HG02759 (cell line): ENCODE results near the gene MORN1.

Experiments
- ATAC-seq: cut with Tn5 transposase; IDR thresholded peaks from one replicate; pipeline ENCODE4 v1.9.1; 2021; ENCODE audit warnings: mild to moderate bottlenecking, moderate library complexity; ENCODE audit not compliant: unreplicated experiment

Gene MORN1

DNA sequence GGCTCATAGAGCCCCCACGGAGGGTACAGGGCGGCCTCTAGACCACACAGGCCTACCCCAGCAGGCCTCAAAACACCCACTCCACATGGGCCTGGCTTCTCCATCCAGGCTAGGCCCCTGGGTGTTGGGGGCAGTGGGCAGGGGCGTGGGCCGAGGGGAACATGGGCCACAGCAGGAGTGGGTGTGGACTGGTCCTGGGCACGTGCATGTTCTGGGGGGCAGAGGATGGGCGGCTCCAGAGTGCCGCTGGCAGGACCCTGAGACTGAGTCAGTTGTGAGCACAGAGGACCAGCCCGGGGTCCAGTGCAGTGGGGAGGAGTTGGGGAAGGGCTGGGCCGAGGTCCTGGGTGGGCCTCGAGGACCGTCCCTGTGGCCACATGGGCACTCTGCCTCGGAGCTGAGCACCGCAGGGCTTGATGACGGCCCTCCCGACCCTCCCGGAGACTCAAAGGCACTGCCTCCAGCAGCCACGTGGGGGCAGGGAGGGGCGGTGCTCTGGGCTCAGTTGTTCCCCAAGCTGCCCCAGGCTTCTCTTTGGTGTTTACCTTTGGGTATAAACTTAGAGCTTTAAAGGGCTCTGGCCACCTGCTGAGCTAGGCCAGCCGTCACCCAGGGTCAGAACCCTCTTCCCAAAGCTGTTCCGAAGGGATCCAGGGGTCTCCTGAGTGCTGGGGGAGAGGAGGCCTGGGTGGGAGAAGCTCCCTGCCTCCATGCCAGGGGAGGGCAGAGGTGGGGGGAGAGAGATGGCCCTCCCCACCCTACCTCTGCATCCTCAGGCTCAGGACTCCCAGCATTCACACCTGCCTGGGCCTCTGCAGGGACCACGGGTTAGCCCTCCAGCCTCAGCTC lies 79.9 kb downstream of the MORN1 start:
- no peak for ATAC-seq

GRCh38 chr1:2310332-2311183 lies 80.8 kb downstream of the MORN1 start:
- ATAC-seq, result no peak

- ATAC-seq, result no peak
Observed at GRCh38 chr1:2308844-2309243, 82.5 kb downstream of the MORN1 start.

GRCh38 chr1:2307972-2308371 lies 83.4 kb downstream of the MORN1 start:
- no peak for ATAC-seq

DNA sequence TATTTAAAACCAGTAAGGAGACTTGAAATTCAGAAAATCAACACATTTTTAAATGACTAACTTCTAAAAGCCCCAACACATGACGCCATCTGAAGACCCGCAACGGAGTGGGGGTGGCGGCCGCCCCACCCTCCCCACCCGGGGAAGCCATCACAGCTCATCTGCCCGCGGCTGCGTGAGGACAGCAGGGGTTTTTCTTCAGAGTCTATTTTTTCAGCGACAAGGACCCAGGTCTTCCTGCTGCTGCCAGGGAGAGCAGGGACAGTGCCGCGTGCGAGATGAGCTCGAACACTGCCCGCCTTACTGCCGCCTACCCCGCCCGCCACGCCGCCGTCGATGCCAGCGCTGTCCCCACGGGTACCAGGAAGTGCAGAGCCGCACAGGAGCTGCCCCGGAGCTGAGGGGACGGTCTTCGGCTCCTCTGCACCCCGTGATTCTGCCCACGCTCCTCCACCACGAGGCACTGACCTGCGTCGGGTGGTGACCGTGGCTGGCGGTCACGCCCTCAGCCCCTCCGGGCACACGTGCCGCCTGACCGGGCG lies 84.2 kb downstream of the MORN1 start:
- no peak for ATAC-seq

GRCh38 chr1:2306151-2306978 lies 85.0 kb downstream of the MORN1 start:
- ATAC-seq, result no peak

DNA sequence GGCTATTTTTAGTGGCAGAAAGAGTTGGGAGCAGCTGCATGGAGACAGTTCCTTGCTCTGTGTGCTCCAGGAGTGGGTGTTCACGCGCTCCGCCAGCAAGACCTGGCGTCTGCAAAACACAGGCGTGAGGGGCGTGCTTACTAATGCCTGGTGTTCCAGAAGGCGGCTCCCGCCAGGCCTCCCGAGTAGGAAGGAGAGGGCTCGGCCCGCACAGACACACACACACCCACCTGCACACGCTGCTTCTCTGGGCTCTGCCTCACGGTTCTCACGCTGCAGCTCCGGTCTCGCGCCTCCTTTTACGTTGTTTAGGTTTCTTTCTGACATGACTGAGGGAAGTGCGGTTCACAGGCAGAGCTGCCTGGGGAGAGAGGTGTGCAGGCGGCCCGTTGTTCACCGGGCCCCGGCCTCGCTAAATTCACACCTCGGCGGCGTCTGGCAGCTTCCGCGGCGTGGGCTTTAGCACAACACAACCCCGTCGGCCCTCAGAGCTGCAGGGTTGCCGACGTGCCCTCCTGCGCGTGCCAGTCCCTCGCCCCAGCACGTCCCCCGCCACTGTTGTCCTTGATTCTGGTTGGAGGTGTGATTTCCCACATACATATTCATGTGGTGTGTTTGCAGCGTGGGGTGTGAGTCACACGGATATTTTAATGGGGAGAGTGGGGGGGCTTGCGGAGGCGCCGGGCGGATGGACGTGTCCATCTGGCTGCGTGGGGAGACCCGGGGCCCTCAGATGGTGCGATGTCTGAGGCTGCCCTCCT lies 86.3 kb downstream of the MORN1 start:
- no peak for ATAC-seq

GRCh38 chr1:2304282-2304681 lies 87.1 kb downstream of the MORN1 start:
- ATAC-seq, result no peak

DNA sequence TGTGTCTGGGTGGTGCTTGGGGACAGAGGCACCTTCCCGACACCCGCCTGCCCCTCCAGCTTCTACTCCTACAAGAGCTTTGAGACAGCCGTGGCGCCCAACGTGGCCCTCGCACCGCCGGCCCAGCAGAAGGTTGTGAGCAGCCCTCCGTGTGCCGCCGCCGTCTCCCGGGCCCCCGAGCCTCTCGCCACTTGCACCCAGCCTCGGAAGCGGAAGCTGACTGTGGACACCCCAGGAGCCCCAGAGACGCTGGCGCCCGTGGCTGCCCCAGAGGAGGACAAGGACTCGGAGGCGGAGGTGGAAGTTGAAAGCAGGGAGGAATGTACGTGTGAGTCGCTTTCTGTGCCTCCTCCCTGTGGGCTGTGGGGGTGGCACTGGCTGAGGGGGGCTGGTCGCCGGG lies 87.6 kb downstream of the MORN1 start:
- no peak for ATAC-seq

DNA sequence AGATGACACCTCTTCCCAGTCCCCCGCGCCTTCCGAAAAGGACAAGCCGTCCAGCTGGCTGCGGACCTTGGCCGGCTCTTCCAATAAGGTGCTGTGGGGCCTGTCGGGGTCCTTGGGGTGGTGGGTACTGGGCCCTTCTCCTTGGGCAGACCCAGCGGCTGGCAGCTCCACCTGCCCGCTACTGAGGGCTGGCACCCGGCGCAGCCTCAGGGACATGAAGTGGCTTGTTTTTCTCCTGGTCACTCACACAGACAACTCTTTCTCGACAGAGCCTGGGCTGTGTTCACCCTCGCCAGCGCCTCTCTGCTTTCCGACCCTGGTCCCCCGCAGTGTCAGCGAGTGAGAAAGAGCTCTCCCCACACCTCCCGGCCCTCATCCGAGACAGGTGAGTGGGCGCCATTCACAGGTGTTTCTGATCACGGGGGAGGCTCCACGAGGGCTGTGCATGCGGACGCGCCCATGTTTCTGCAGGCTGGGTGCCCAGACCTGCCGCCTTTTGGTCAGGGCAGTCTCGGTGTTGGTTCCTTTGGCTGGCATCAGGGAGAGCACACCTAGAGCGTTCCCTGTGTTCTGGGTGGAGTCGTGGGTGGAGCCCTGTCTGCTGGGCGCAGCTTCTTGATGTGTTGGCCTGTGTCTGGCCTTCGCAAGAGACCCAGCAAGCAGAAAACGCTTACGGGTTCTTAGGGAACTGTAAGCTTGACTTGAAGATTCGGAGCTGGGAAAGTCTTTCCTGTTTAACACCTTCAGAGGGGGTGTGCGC lies 88.2 kb downstream of the MORN1 start:
- no peak for ATAC-seq

GRCh38 chr1:2302292-2302925 lies 88.9 kb downstream of the MORN1 start:
- ATAC-seq, result no peak

GRCh38 chr1:2301607-2302291 lies 89.6 kb downstream of the MORN1 start:
- ATAC-seq, result no peak

DNA sequence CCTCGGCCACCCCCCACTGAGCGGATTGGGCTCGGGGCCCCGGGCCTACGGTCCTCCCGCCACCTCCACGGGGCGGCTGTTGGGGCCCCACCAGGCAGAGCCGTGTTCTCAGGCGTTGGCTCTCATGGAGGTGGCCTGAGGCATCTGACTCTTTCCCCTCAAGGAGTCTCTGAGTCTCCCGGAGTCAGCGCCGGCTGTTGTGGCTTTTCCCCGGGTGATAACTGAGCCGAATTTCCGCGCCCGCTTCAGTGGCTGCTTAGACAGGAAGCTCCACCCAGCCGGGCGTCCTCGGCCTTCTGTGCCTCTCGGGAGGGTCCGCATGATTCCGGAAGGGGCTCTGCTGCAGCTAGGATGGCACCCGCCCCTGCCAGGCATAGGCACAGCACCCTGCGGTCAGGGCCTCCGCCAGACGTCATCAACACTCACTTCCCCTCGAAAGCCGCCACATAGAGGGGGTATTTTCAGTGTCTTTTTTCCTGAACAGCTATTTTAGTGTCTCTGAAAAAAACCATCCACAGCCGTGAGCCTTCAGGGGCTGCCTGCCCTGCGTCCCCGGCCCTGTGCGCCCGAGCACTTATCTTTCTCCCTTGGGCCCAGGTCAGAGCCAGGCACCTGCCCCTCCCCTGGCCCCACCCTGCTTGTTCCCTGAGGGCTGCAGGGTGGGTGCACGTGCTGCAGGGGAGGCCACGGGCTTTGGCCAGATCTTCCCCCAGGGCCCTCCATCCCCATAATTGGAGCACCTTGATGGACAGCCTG lies 90.3 kb downstream of the MORN1 start:
- ATAC-seq, result peak; percentile 69

- peak; percentile 70 for ATAC-seq
Observed at GRCh38 chr1:2300004-2300771, 91.2 kb downstream of the MORN1 start.

GRCh38 chr1:2299131-2299627 lies 92.2 kb downstream of the MORN1 start:
- no peak for ATAC-seq

DNA sequence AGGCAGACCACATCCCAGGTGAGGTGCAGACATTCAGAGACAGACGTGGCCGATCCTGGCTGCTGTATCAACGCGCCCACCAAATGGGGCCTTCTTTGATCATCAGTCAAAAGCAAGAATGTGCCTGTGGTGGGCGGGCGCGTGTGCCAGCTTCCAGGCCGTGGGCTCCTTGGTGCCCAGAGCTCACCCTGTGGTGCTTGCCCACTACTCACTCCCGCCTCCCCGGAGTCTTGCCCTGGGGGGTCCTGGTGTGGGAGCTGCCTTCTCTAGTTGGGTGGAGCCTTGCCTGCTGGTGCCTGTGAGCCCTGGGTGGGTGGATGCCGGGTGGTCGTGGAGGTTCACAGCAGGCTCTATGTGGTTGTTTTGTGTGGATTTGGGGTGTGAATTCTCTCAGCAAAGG lies 92.7 kb downstream of the MORN1 start:
- ATAC-seq, result no peak
